ENCODE results near the gene KRTAP10-5.
A peak's percentile ranks its signal among the peaks of the same experiment; 100 is the strongest.
"Not testable (repeated sequence)": the region's sequence is repeated elsewhere in the genome, so short reads cannot be mapped to it uniquely, and the experiment has no call there.

KRTAP10-5 gene

GRCh38 chr21:44575307-44576024, 4.9 kb downstream of the KRTAP10-5 start:
- Mint-ChIP-seq H3K4me3 (no peak overlapping the region), H3K4me1 (no peaks in the 10 kb centered on the region), H3K27me3 (peaks cover 44% of the 10 kb centered on the region), H3K27ac (no peak overlapping the region), H3K9me3 (peaks cover 30% of the 10 kb centered on the region), H3K36me3 (peaks cover 9% of the 10 kb centered on the region)
- no peak for DNase-seq
- CTCF ChIA-PET, result interaction anchor here (0.9 to 1.0 kb wide), 2 partner anchors 39 to 143 kb away, joined by 3 read pairs; no protein-coding TSS in a partner anchor

GRCh38 chr21:44574457-44575306, 5.7 kb downstream of the KRTAP10-5 start:
- CTCF ChIA-PET, result interaction anchor here (0.7 to 1.0 kb wide), 3 partner anchors 38 to 157 kb away, joined by 3 read pairs; no protein-coding TSS in a partner anchor
- no peak overlapping the region for H3K27ac Mint-ChIP-seq
- no peak for DNase-seq

GRCh38 chr21:44573630-44574456, 6.6 kb downstream of the KRTAP10-5 start, which contains the start of gene KRTAP10-4:
TSS of gene KRTAP10-4 (plus strand) at chr21:44573729. CDS start at chr21:44573759, 30 bp downstream.
- H3K27ac Mint-ChIP-seq, result not testable (repeated sequence)

More at GRCh38 chr21:44574457-44575306, 5.7 kb downstream of the KRTAP10-5 start:
- Mint-ChIP-seq H3K4me3 (no peak overlapping the region), H3K27me3 (peaks cover 37% of the 10 kb centered on the region), H3K36me3 (peaks cover 9% of the 10 kb centered on the region), H3K9me3 (peaks cover 24% of the 10 kb centered on the region), H3K4me1 (no peaks in the 10 kb centered on the region)

DNA sequence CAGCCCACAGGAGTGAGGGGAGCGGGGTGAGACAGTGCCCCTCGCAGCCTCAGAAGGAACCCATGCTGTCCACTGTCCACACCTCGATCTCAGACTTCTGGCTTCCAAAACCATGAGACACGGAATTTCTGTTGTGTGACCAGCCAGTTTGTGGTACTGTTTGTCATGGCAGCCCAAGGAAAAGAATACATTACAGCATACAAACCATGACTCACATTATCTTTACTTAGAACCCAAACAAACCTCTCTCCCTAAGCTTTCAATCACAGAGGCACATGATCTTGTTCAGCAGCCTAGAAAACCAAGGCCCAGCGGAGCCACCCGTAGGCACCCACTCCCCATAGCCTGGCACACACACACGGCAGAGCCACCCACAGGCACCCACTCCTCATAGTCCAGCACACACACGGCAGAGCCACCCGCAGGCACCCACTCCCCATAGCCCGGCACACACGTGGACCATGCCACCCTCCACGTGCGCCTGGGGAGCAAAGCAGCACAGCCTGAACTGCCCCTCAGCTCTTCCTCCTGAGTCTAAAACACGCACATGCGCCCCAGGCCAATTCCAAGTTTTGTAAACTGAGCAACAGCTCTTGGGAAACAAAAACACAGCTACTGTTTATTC, 7.3 kb downstream of the KRTAP10-5 start:
- Mint-ChIP-seq H3K27ac (no peak overlapping the region), H3K9me3 (peaks cover 20% of the 10 kb centered on the region), H3K4me1 (no peaks in the 10 kb centered on the region), H3K27me3 (peaks cover 38% of the 10 kb centered on the region), H3K36me3 (peaks cover 8% of the 10 kb centered on the region), H3K4me3 (no peak overlapping the region)
- no peak for DNase-seq
- CTCF ChIA-PET, result no interaction called here

More at GRCh38 chr21:44573630-44574456, 6.6 kb downstream of the KRTAP10-5 start, which contains the start of gene KRTAP10-4:
- peaks cover 23% of the 10 kb centered on the region for H3K9me3 Mint-ChIP-seq
- CTCF ChIA-PET, result interaction anchor here (0.7 to 1.0 kb wide), 2 partner anchors 38 to 158 kb away, joined by 3 read pairs; no protein-coding TSS in a partner anchor
- not testable (repeated sequence) for H3K4me1 Mint-ChIP-seq, DNase-seq, H3K36me3 Mint-ChIP-seq, H3K4me3 Mint-ChIP-seq
- peaks cover 34% of the 10 kb centered on the region for H3K27me3 Mint-ChIP-seq

DNA sequence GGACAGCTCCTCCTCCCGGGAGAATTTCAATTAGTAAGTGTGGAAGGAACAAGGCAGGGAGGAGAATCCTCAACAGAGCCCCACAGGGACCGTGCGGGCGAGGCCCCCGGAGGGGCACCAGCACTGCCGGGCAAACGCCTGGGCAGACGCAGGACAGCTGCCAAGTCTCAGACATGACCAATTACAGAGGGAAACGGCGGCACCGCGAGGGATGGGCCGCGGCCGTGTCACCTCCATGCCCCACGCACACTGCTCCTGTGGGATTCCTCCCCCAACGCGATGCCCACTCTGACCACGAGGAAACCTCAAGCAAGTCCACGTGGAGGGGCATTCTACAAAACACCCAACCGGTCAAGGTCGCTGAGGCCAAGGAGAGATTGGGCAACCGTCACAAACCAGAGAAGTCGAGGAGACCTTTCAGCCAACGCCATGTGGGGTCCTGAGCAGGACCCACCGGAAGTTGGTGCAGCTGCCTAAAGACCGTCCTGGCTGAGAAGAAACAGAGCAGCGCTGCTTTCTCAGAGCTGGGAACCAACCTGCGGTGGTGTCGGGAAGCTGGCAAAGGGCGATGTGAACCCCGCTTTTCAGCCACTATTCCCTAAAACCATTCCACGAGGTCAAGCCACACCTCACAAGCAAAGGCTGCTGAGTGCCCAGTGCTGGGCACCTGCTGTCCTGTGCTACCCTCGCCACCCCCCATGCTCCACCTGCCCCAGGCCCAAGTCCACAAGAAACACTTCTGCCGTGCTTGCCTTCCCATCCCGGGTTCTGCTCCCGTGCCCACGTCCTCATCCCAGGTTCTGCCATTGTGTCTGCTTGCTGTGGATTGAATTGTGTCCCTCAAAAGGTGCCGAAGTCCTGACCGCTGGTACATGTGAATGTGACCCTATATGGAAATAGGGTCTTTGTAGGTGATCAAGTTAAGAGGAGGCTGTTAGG, 8.3 kb downstream of the KRTAP10-5 start:
- Mint-ChIP-seq H3K27ac (no peak overlapping the region), H3K4me1 (no peaks in the 10 kb centered on the region), H3K36me3 (peaks cover 3% of the 10 kb centered on the region), H3K27me3 (peaks cover 44% of the 10 kb centered on the region), H3K9me3 (peaks cover 10% of the 10 kb centered on the region), H3K4me3 (no peak overlapping the region)
- CTCF ChIA-PET, result no interaction called here
- no peak for DNase-seq

DNA sequence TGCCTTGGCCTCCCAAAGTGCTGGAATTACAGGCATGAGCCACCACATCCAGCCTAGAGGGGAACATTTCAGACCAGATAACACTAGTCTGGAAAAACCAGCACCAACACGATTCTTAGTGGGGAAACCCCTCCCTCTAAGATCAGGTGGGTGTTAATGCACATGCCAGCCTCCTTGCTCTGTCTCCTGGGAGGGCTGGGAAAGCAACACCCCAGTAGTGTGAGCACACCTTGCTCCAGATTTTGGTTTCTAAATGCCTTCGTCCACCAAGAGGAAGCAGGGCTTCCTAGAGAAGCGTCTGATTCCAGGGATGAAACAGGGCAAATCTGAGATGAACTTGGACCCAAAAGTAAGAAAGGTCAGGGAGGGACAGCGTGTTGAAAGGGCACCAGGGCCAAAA, 9.1 kb downstream of the KRTAP10-5 start:
- H3K36me3 Mint-ChIP-seq, result peaks cover 1% of the 10 kb centered on the region
- DNase-seq, result no peak
- H3K27me3 Mint-ChIP-seq, result peaks cover 44% of the 10 kb centered on the region
- H3K4me3 Mint-ChIP-seq, result no peak overlapping the region
- no peaks in the 10 kb centered on the region for H3K4me1 Mint-ChIP-seq
- no peak overlapping the region for H3K27ac Mint-ChIP-seq
- CTCF ChIA-PET, result no interaction called here
- H3K9me3 Mint-ChIP-seq, result peaks cover 3% of the 10 kb centered on the region

- Mint-ChIP-seq H3K27me3 (peaks cover 42% of the 10 kb centered on the region), H3K4me1 (peaks cover 6% of the 10 kb centered on the region), H3K27ac (no peak overlapping the region), H3K4me3 (no peak overlapping the region), H3K9me3 (no peaks in the 10 kb centered on the region), H3K36me3 (peaks cover 1% of the 10 kb centered on the region)
- CTCF ChIA-PET, result no interaction called here
- no peak for DNase-seq
These were observed 10.4 kb downstream of the KRTAP10-5 start for GRCh38 chr21:44569861-44570517.

DNA sequence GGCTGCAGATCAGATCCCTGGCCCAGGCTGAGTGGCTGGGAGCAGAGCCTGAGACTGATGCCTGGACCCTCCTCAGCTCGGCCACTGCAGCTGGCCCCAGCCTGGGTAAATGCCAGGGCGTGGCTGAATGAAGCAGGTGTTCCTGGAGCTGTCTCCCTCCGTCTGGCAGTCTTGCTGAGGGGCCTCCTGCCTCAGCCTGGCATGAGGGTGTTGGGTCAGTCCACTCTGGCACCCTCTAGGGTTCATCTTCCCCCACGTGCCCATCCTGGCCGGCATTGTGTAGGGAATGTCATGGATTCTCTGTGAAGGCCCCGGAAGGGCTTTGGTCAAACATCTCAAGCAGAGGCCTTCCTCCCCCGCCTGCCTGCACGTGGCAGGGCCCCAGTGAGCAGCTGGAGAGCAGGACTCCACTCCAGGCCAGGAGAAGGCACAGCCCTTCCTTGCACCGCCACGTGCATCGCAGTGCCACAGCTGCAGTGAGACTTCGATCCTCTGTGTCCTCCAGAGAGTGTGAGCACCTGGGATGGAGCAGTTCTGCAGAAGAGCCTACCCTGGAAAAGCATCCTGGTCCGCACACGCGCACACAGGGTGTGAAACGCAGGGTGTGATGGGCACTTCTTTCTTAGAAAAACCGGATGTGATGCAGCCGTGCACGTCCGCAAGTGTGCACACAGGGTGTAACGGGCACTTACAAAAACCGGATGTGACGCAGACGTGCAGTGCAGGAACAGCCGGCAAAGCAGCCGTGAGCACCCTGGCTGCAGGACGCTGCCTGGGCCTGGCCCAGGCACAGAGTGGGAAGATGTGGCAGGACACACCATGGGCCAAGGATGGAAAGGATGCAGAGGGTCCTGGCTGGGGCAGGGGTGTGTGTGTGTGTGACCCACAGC, 11.5 kb downstream of the KRTAP10-5 start:
- Mint-ChIP-seq H3K27ac (peak overlapping the region; percentile 58), H3K27me3 (peaks cover 31% of the 10 kb centered on the region), H3K4me3 (no peak overlapping the region), H3K4me1 (peaks cover 14% of the 10 kb centered on the region), H3K9me3 (no peaks in the 10 kb centered on the region), H3K36me3 (peaks cover 1% of the 10 kb centered on the region)
- CTCF ChIA-PET, result no interaction called here
- no peak for DNase-seq

DNA sequence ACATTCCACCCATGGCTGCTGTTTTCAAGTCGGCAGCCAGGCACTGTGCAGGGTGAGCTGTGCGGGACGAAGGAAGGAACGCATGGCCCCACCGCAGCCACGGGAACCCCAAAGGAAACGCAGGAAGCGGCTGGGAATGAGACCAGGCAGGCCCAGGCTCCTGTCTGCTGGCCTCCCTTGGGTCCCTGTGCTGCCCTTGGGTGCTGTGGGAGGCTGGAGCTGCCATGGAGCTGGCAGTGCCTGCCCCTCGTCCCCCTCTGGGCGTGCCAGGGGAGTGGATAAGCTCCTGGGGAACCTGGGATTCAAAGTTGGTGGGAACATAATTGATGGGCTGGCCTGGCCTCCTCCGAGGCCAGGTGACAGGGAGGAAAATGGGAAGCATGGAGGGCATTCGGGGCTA, 12.1 kb downstream of the KRTAP10-5 start:
- peaks cover 1% of the 10 kb centered on the region for H3K9me3 Mint-ChIP-seq
- CTCF ChIA-PET, result no interaction called here
- peaks cover 25% of the 10 kb centered on the region for H3K27me3 Mint-ChIP-seq
- no peak overlapping the region for H3K27ac Mint-ChIP-seq
- DNase-seq, result no peak
- no peak overlapping the region for H3K4me3 Mint-ChIP-seq
- peaks cover 2% of the 10 kb centered on the region for H3K36me3 Mint-ChIP-seq
- H3K4me1 Mint-ChIP-seq, result peaks cover 14% of the 10 kb centered on the region

- peaks cover 3% of the 10 kb centered on the region for H3K9me3 Mint-ChIP-seq
- H3K4me1 Mint-ChIP-seq, result peaks cover 14% of the 10 kb centered on the region
- no peak overlapping the region for H3K4me3 Mint-ChIP-seq
- H3K27ac Mint-ChIP-seq, result no peak overlapping the region
- DNase-seq, result no peak
- peaks cover 3% of the 10 kb centered on the region for H3K36me3 Mint-ChIP-seq
- peaks cover 20% of the 10 kb centered on the region for H3K27me3 Mint-ChIP-seq
- CTCF ChIA-PET, result no interaction called here
These were observed 12.8 kb downstream of the KRTAP10-5 start for GRCh38 chr21:44567481-44568171.

- Mint-ChIP-seq H3K4me1 (peaks cover 14% of the 10 kb centered on the region), H3K27me3 (peaks cover 13% of the 10 kb centered on the region), H3K27ac (no peak overlapping the region), H3K36me3 (peaks cover 11% of the 10 kb centered on the region), H3K9me3 (peaks cover 12% of the 10 kb centered on the region), H3K4me3 (no peak overlapping the region)
- DNase-seq, result no peak
- CTCF ChIA-PET, result no interaction called here
These were observed 14.0 kb downstream of the KRTAP10-5 start for GRCh38 chr21:44566403-44566802.
